ENCODE measurements around the gene RAB34. TPM values are rescaled to one million over a fixed set of nuclear protein-coding genes. Genes with fewer than 3 reads are reported as not detected.

The RAB34 gene
- total and polyA plus RNA-seq, 2 experiments from 2014 or later = 160 to 180 TPM

GRCh38 chr17:28688481-28688880 lies 29.2 kb downstream of the RAB34 start:
- Histone ChIP-seq H3K4me2 (no peak overlapping the region), H3K27me3 (no peaks in the 10 kb centered on the region), H3K9me3 (ENCODE audit: low read depth) (no peaks in the 10 kb centered on the region), H4K20me1 (ENCODE audit: insufficient read depth, poor library complexity, severe bottlenecking) (no peaks in the 10 kb centered on the region), H3K9me2 (replicated peaks; ENCODE audit: insufficient read depth) (no peaks in the 10 kb centered on the region), H3K27ac (no peak overlapping the region), H2AFZ (no peak overlapping the region), H3K79me2 (no peaks in the 10 kb centered on the region), H3K36me3 (replicated peaks; ENCODE audit: insufficient read depth, low read depth) (no peaks in the 10 kb centered on the region), H3K4me1 (ENCODE audit: insufficient read depth) (no peaks in the 10 kb centered on the region), H3K4me3 (no peak overlapping the region)
- TF ChIP-seq, protein P1, sequence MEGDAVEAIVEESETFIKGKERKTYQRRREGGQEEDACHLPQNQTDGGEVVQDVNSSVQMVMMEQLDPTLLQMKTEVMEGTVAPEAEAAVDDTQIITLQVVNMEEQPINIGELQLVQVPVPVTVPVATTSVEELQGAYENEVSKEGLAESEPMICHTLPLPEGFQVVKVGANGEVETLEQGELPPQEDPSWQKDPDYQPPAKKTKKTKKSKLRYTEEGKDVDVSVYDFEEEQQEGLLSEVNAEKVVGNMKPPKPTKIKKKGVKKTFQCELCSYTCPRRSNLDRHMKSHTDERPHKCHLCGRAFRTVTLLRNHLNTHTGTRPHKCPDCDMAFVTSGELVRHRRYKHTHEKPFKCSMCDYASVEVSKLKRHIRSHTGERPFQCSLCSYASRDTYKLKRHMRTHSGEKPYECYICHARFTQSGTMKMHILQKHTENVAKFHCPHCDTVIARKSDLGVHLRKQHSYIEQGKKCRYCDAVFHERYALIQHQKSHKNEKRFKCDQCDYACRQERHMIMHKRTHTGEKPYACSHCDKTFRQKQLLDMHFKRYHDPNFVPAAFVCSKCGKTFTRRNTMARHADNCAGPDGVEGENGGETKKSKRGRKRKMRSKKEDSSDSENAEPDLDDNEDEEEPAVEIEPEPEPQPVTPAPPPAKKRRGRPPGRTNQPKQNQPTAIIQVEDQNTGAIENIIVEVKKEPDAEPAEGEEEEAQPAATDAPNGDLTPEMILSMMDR (IDR thresholded peaks at IDR 0.05; ENCODE audit: poor library complexity) = no peak
- WGBS (ENCODE audit: low lambda C conversion rate, missing lambda C conversion rate) = 87% methylated on average over 4 of the region's 4 CpGs
- no peak for DNase-seq (ENCODE audit: low spot score)

- 95% methylated on average over 4 of the region's 4 CpGs for WGBS (ENCODE audit: low lambda C conversion rate, missing lambda C conversion rate)
- Histone ChIP-seq H3K27ac (no peak overlapping the region), H3K4me2 (no peak overlapping the region), H3K36me3 (replicated peaks; ENCODE audit: insufficient read depth, low read depth) (no peaks in the 10 kb centered on the region), H3K4me3 (no peak overlapping the region), H3K79me2 (no peaks in the 10 kb centered on the region), H3K4me1 (ENCODE audit: insufficient read depth) (no peaks in the 10 kb centered on the region), H4K20me1 (ENCODE audit: insufficient read depth, poor library complexity, severe bottlenecking) (no peaks in the 10 kb centered on the region), H3K27me3 (no peaks in the 10 kb centered on the region), H2AFZ (no peak overlapping the region), H3K9me3 (ENCODE audit: low read depth) (no peaks in the 10 kb centered on the region), H3K9me2 (replicated peaks; ENCODE audit: insufficient read depth) (no peaks in the 10 kb centered on the region)
- no peak for TF ChIP-seq EZH2 (IDR thresholded peaks at IDR 0.05; ENCODE audit: borderline replicate concordance)
- TF ChIP-seq EZH2phosphoT487 (IDR thresholded peaks at IDR 0.05; ENCODE audit: low read depth, severe bottlenecking, unreplicated experiment) = no peak
- TF ChIP-seq, protein P1 (IDR thresholded peaks at IDR 0.05; ENCODE audit: poor library complexity) = no peak
- DNase-seq (ENCODE audit: low spot score) = no peak
Observed at GRCh38 chr17:28686296-28686695, 31.4 kb downstream of the RAB34 start.

GRCh38 chr17:28685366-28685765 lies 32.3 kb downstream of the RAB34 start:
- H2AFZ ChIP-seq = no peak overlapping the region
- TF ChIP-seq EZH2phosphoT487 (IDR thresholded peaks at IDR 0.05; ENCODE audit: low read depth, severe bottlenecking, unreplicated experiment) (no peak), EZH2 (IDR thresholded peaks at IDR 0.05; ENCODE audit: borderline replicate concordance) (no peak)
- TF ChIP-seq, protein P1 (IDR thresholded peaks at IDR 0.05; ENCODE audit: poor library complexity) = no peak
- no peaks in the 10 kb centered on the region for H3K4me1 ChIP-seq (ENCODE audit: insufficient read depth)
- no peaks in the 10 kb centered on the region for H3K9me2 ChIP-seq (replicated peaks; ENCODE audit: insufficient read depth)
- no peak overlapping the region for H3K4me3 ChIP-seq
- H3K36me3 ChIP-seq (replicated peaks; ENCODE audit: insufficient read depth, low read depth) = no peaks in the 10 kb centered on the region
- no peaks in the 10 kb centered on the region for H3K79me2 ChIP-seq
- H3K27ac ChIP-seq = no peak overlapping the region
- H3K4me2 ChIP-seq = no peak overlapping the region
- no peaks in the 10 kb centered on the region for H3K9me3 ChIP-seq (ENCODE audit: low read depth)
- no peaks in the 10 kb centered on the region for H4K20me1 ChIP-seq (ENCODE audit: insufficient read depth, poor library complexity, severe bottlenecking)
- no peaks in the 10 kb centered on the region for H3K27me3 ChIP-seq
- 97% methylated on average over 5 of the region's 5 CpGs for WGBS (ENCODE audit: low lambda C conversion rate, missing lambda C conversion rate)
- no peak for DNase-seq (ENCODE audit: low spot score)

- Histone ChIP-seq H3K27ac (no peak overlapping the region), H3K4me3 (no peak overlapping the region), H3K36me3 (replicated peaks; ENCODE audit: insufficient read depth, low read depth) (no peaks in the 10 kb centered on the region), H3K4me2 (no peak overlapping the region), H3K79me2 (no peaks in the 10 kb centered on the region), H4K20me1 (ENCODE audit: insufficient read depth, poor library complexity, severe bottlenecking) (no peaks in the 10 kb centered on the region), H3K9me2 (replicated peaks; ENCODE audit: insufficient read depth) (no peaks in the 10 kb centered on the region), H3K4me1 (ENCODE audit: insufficient read depth) (no peaks in the 10 kb centered on the region), H3K27me3 (no peaks in the 10 kb centered on the region), H2AFZ (no peak overlapping the region), H3K9me3 (ENCODE audit: low read depth) (no peaks in the 10 kb centered on the region)
- DNase-seq (ENCODE audit: low spot score) = peak; percentile 78
- TF ChIP-seq EZH2phosphoT487 (IDR thresholded peaks at IDR 0.05; ENCODE audit: low read depth, severe bottlenecking, unreplicated experiment) (no peak), EZH2 (IDR thresholded peaks at IDR 0.05; ENCODE audit: borderline replicate concordance) (no peak)
- TF ChIP-seq, protein P1 (IDR thresholded peaks at IDR 0.05; ENCODE audit: poor library complexity) = peak; percentile 39
- WGBS (ENCODE audit: low lambda C conversion rate, missing lambda C conversion rate) = 51% methylated on average over 3 of the region's 3 CpGs
Observed at GRCh38 chr17:28684963-28685362, 32.7 kb downstream of the RAB34 start.
